IMR-90 (cell line): ENCODE results near the gene IFIT3. TPM values are rescaled to one million over a fixed set of nuclear protein-coding genes. Genes with fewer than 3 reads are reported as not detected.

Source experiments
- ATAC-seq: fragments of 200-7000 bp; cut with Tn5 transposase; 2 replicates; pipeline ENCODE4 v1.9.1; 2020; ENCODE audit warnings: low read depth, mild to moderate bottlenecking, moderate library complexity
- BruUV-seq: library from RNA; stranded (reverse); fragments of 400-500 nt; replicated peaks from 2 replicates; lab custom pipeline; 2021; lab: Mats Ljungman, UMichigan
- CTCF ChIA-PET: fragments of 300-600 bp; formaldehyde crosslinking; extraction: SDS; loops from one replicate; lab custom pipeline; 2021; ENCODE audit warnings: antibody characterized with exemption; lab: Yijun Ruan, JAX
- POLR2A ChIA-PET: fragments of 300-600 bp; sonication (Branson Sonifier 250); formaldehyde crosslinking; loops from one replicate; lab custom pipeline; 2022; ENCODE audit warnings: antibody characterized with exemption; ENCODE audit not compliant: unreplicated experiment; lab: Charles Lee
- DNase-seq: peaks from one replicate; pipeline ENCODE4 v3.0.0; 2013
- H2AFZ ChIP-seq: replicated peaks from 2 replicates; pipeline ENCODE3; 2013; ENCODE audit warnings: low read length, mild to moderate bottlenecking; ENCODE audit not compliant: poor library complexity
- H2AK5ac ChIP-seq: 2 replicates; pipeline ENCODE4 v1.6.1; 2013; ENCODE audit warnings: low read depth, low read length, inconsistent platforms
- H2AK9ac ChIP-seq: replicated peaks from 2 replicates; pipeline ENCODE3; 2013; ENCODE audit warnings: mild to moderate bottlenecking, low read depth, low read length, moderate library complexity; ENCODE audit not compliant: poor library complexity
- H2BK120ac ChIP-seq: 2 replicates; pipeline ENCODE4 v1.6.1; 2013; ENCODE audit warnings: low read depth, low read length, inconsistent platforms
- H2BK15ac ChIP-seq: 3 replicates; pipeline ENCODE4 v1.6.1; 2013; ENCODE audit warnings: low read depth, low read length, inconsistent platforms
- H2BK20ac ChIP-seq: 2 replicates; pipeline ENCODE4 v1.6.1; 2013; ENCODE audit warnings: low read depth, mild to moderate bottlenecking, inconsistent platforms, low read length, moderate library complexity
- H2BK5ac ChIP-seq: 2 replicates; pipeline ENCODE4 v1.6.1; 2013; ENCODE audit warnings: mild to moderate bottlenecking, low read depth, low read length, inconsistent platforms; ENCODE audit not compliant: poor library complexity, severe bottlenecking
- H3K14ac ChIP-seq: replicated peaks from 2 replicates; pipeline ENCODE4 v1.6.1; 2013; ENCODE audit warnings: low read depth, low read length, inconsistent platforms
- H3K18ac ChIP-seq: 2 replicates; pipeline ENCODE4 v1.6.1; 2013; ENCODE audit warnings: low read depth, low read length, control low read depth
- H3K23ac ChIP-seq: 2 replicates; pipeline ENCODE4 v1.6.1; 2013; ENCODE audit warnings: low read depth, low read length, inconsistent platforms
- H3K27ac ChIP-seq: 2 replicates; pipeline ENCODE4 v1.5.1; 2013; ENCODE audit warnings: mild to moderate bottlenecking, control low read depth, low read length; ENCODE audit not compliant: insufficient read depth
- H3K27me3 ChIP-seq: 2 replicates; pipeline ENCODE4 v1.6.1; 2013; ENCODE audit warnings: low read length; ENCODE audit not compliant: control insufficient read depth, insufficient read depth
- H3K36me3 ChIP-seq: 2 replicates; pipeline ENCODE4 v1.6.1; 2013; ENCODE audit warnings: low read length, mixed read lengths; ENCODE audit not compliant: control insufficient read depth, insufficient read depth
- H3K4ac ChIP-seq: 2 replicates; pipeline ENCODE4 v1.6.1; 2013; ENCODE audit warnings: low read depth, low read length, inconsistent platforms
- H3K4me1 ChIP-seq: 2 replicates; pipeline ENCODE4 v1.6.1; 2013; ENCODE audit warnings: low read length, mixed read lengths; ENCODE audit not compliant: control insufficient read depth, insufficient read depth
- H3K4me2 ChIP-seq: 2 replicates; pipeline ENCODE4 v1.6.1; 2013; ENCODE audit warnings: low read depth, mild to moderate bottlenecking, control low read depth, low read length, moderate library complexity
- H3K4me3 ChIP-seq: 2 replicates; pipeline ENCODE4 v1.5.1; 2013; ENCODE audit warnings: low read depth, mild to moderate bottlenecking, control low read depth, low read length, moderate library complexity; ENCODE audit not compliant: insufficient read depth
- H3K56ac ChIP-seq: 2 replicates; pipeline ENCODE4 v1.6.1; 2013; ENCODE audit warnings: low read length, inconsistent platforms; ENCODE audit not compliant: insufficient read depth; ENCODE audit errors: extremely low read depth
- H3K79me1 ChIP-seq, 2 experiments: 2 replicates each; pipeline ENCODE4 v1.6.1; 2013; ENCODE audit warnings: low read length in 2 of 2, inconsistent platforms in 1 of 2, low read depth in 1 of 2
- H3K9ac ChIP-seq: 2 replicates; pipeline ENCODE4 v1.6.1; 2013; ENCODE audit warnings: low read depth, low read length, control low read depth
- H3K9me1 ChIP-seq: 2 replicates; pipeline ENCODE4 v1.6.1; 2013; ENCODE audit warnings: low read length, inconsistent platforms; ENCODE audit not compliant: insufficient read depth
- H3K9me3 ChIP-seq: 2 replicates; pipeline ENCODE4 v1.6.1; 2013; ENCODE audit warnings: low read length; ENCODE audit not compliant: control insufficient read depth, insufficient read depth
- H4K20me1 ChIP-seq: 2 replicates; pipeline ENCODE4 v1.6.1; 2013; ENCODE audit warnings: low read length, inconsistent platforms; ENCODE audit not compliant: insufficient read depth
- H4K5ac ChIP-seq: 2 replicates; pipeline ENCODE4 v1.6.1; 2013; ENCODE audit warnings: mild to moderate bottlenecking, low read depth, low read length, control low read depth
- H4K8ac ChIP-seq, 2 experiments: 2 replicates each; pipeline ENCODE4 v1.6.1; 2013; ENCODE audit warnings: low read depth in 2 of 2, low read length in 2 of 2, control low read depth in 1 of 2, inconsistent platforms in 1 of 2
- H4K91ac ChIP-seq: 2 replicates; pipeline ENCODE4 v1.6.1; 2013; ENCODE audit warnings: low read depth, low read length, inconsistent platforms; ENCODE audit not compliant: insufficient read depth
- MAFK ChIP-seq: IDR thresholded peaks from 2 replicates; pipeline ENCODE4 v1.6.1; 2012; ENCODE audit warnings: low read depth, low read length, improper control_type of control experiment
- MAZ ChIP-seq: IDR thresholded peaks from 2 replicates; pipeline ENCODE4 v1.6.1; 2012; ENCODE audit warnings: low read depth, mild to moderate bottlenecking, low read length, improper control_type of control experiment, moderate library complexity, borderline replicate concordance
- MXI1 ChIP-seq: IDR thresholded peaks from 2 replicates; pipeline ENCODE4 v1.6.1; 2012; ENCODE audit warnings: low read depth, mild to moderate bottlenecking, low read length, moderate library complexity, borderline replicate concordance
- NFE2L2 ChIP-seq: fragments of 150-350 bp; IDR thresholded peaks from 2 replicates; pipeline ENCODE4 v1.6.1; 2016; ENCODE audit warnings: low read depth, mild to moderate bottlenecking, low read length
- WGBS, 2 experiments: methylation state at CpG; one replicate each; pipeline versions ENCODE4 v1.1.5 to v1.1.7; 2013; ENCODE audit warnings: missing lambda C conversion rate in 2 of 2; ENCODE audit not compliant: insufficient read length in 1 of 2; ENCODE audit errors: extremely low coverage in 2 of 2; 5-methylcytosine and 5-hydroxymethylcytosine counted together
- dilution Hi-C: fragments of 300-500 bp; cut with HindIII; formaldehyde crosslinking; loops from one replicate; pipeline ENCODE4 v1.14.3; 2018; ENCODE audit warnings: low sequenced_read_pairs; ENCODE audit not compliant: unreplicated experiment
- in situ Hi-C: fragments of 300-500 bp; cut with MboI; formaldehyde crosslinking; loops from 3 replicates; pipeline ENCODE4 v1.14.3; 2019; ENCODE audit warnings: low sequenced_read_pairs, inconsistent platforms, mixed read lengths
- intact Hi-C: fragments of 100-400 bp; cut with micrococcal nuclease; formaldehyde crosslinking; loops from 2 replicates; pipeline ENCODE4 v1.10.0; 2022
- polyA plus RNA-seq, 3 experiments: library from polyadenylated mRNA; depleted of rRNA; stranded (reverse); fragments of >200 nt; gene quantifications; 2 replicates each; pipeline ENCODE4 v1.2.3, GENCODE V29; 2012; ENCODE audit warnings: low replicate concordance in 1 of 3
- total RNA-seq: library from RNA; depleted of rRNA; stranded (reverse); fragments of >200 nt; gene quantifications from 2 replicates; pipeline ENCODE4 v1.2.3, GENCODE V29; 2012

The IFIT3 gene
- total and polyA plus RNA-seq, 2 of the 4 experiments (the other 2 are of a cell fraction): 3.5 to 7.3 TPM

GRCh38 chr10:89308266-89308665 is 19.5 kb upstream of the IFIT3 start:
- Histone ChIP-seq H3K27me3 (no peaks in the 10 kb centered on the region), H3K9me1 (no peaks in the 10 kb centered on the region), H4K20me1 (no peaks in the 10 kb centered on the region), H3K56ac (no peak overlapping the region), H3K79me1 (0 out of 4 replicates have a peak, but pooled peaks cover 0 to under 1% of the 10 kb centered on the region in 2 experiments), H4K5ac (no peak overlapping the region), H3K4ac (no peak overlapping the region), H3K36me3 (no peaks in the 10 kb centered on the region; the same call in 1 of the 2 replicates), H3K4me1 (peaks cover 3% of the 10 kb centered on the region; the same call in 1 of the 2 replicates), H3K27ac (no peak overlapping the region), H2BK5ac (no peak overlapping the region), H3K4me3 (no peak overlapping the region), H3K23ac (no peak overlapping the region), H3K9me3 (no peaks in the 10 kb centered on the region), H2AK5ac (no peak overlapping the region), H2AFZ (no peak overlapping the region), H3K4me2 (no peak overlapping the region), H3K18ac (no peak overlapping the region), H2BK120ac (no peak overlapping the region), H3K9ac (no peak overlapping the region), H4K91ac (no peak overlapping the region), H3K14ac (no peak overlapping the region), H4K8ac (no peak overlapping the region), H2BK20ac (no peak overlapping the region), H2AK9ac (no peak overlapping the region), H2BK15ac (no peak overlapping the region)
- CTCF ChIA-PET: no interaction called here
- DNase-seq (no peak), ATAC-seq (no peak)
- dilution Hi-C loops (no loop called here), intact Hi-C loops (no loop called here), in situ Hi-C loops (no loop called here)
- BruUV-seq: no TSS peak
- TF ChIP-seq NFE2L2 (no peak), MAZ (no peak), MXI1 (no peak), MAFK (no peak)
- WGBS, 2 experiments: 61% methylated on average over 2 of the region's 6 CpGs; no CpG with 5 or more reads in 1 of the 2 experiments
- POLR2A ChIA-PET: no interaction called here
